Measurements from ENCODE around the gene CEACAM4.

CEACAM4 gene

DNA sequence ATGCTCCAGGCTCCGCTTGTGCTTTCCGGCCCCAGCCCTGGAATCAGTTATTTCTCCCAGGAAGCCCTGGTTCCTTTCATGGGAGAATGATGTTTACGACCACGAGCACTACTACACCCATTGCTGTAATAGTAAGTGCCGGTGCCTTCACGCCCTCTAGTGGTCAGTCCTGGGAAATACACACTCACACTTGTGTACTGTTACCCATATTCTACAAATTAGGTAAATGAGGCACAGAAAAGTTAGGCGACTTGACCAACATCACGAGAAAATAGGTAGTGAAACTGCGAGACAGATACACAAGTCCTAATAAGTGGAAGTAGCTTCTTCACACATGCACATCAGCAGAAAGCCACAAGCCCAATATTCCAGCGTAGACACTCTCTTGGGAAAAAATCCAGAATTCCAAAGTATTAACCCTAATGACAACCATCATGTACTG, 29.3 kb downstream of the CEACAM4 start:
- TF ChIP-seq, protein P1, sequence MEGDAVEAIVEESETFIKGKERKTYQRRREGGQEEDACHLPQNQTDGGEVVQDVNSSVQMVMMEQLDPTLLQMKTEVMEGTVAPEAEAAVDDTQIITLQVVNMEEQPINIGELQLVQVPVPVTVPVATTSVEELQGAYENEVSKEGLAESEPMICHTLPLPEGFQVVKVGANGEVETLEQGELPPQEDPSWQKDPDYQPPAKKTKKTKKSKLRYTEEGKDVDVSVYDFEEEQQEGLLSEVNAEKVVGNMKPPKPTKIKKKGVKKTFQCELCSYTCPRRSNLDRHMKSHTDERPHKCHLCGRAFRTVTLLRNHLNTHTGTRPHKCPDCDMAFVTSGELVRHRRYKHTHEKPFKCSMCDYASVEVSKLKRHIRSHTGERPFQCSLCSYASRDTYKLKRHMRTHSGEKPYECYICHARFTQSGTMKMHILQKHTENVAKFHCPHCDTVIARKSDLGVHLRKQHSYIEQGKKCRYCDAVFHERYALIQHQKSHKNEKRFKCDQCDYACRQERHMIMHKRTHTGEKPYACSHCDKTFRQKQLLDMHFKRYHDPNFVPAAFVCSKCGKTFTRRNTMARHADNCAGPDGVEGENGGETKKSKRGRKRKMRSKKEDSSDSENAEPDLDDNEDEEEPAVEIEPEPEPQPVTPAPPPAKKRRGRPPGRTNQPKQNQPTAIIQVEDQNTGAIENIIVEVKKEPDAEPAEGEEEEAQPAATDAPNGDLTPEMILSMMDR (IDR thresholded peaks at IDR 0.05): peak; percentile 96

DNA sequence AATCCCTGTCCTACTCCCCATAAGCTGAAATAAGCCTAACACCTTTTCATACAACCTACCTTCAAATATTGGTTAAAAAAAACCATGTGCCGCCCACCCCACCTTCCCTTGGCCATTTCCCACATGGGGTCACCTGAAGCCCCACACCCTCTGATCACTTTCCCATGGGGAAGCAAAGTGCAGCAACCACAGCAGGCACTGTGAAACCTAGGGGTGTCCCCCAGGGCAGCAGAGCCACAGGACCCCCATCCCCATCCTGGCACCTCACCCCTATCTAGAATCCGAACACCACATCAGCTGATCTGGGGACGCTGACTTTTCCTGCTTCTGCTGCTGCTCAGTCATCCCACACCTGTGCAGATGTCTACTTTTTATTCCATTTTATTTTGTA, 31.0 kb downstream of the CEACAM4 start:
- Histone ChIP-seq H3K4me3 (ENCODE audit: low read depth in 1 of 2, low read length in 1 of 2) (no peak overlapping the region), H3K36me3 (no peaks in the 10 kb centered on the region), H3K27ac (no peak overlapping the region), H3K9me3 (no peaks in the 10 kb centered on the region), H3K4me1 (ENCODE audit: control insufficient read depth in 1 of 2, insufficient read depth in 1 of 2, low read depth in 1 of 2, low read length in 1 of 2) (peaks cover 60 to 63% of the 10 kb centered on the region in 2 experiments), H3K27me3 (no peaks in the 10 kb centered on the region)
- TF ChIP-seq, protein P1 (IDR thresholded peaks at IDR 0.05): no peak

More for the DNA sequence above, 29.3 kb downstream of the CEACAM4 start:
- Histone ChIP-seq H3K36me3 (no peaks in the 10 kb centered on the region), H3K27ac (no peak overlapping the region), H3K4me3 (ENCODE audit: low read depth in 1 of 2, low read length in 1 of 2) (peak overlapping the region in 1 of 2 experiments; percentile 19), H3K9me3 (no peaks in the 10 kb centered on the region), H3K27me3 (no peaks in the 10 kb centered on the region), H3K4me1 (ENCODE audit: control insufficient read depth in 1 of 2, insufficient read depth in 1 of 2, low read depth in 1 of 2, low read length in 1 of 2) (peaks cover 42 to 45% of the 10 kb centered on the region in 2 experiments)

DNA sequence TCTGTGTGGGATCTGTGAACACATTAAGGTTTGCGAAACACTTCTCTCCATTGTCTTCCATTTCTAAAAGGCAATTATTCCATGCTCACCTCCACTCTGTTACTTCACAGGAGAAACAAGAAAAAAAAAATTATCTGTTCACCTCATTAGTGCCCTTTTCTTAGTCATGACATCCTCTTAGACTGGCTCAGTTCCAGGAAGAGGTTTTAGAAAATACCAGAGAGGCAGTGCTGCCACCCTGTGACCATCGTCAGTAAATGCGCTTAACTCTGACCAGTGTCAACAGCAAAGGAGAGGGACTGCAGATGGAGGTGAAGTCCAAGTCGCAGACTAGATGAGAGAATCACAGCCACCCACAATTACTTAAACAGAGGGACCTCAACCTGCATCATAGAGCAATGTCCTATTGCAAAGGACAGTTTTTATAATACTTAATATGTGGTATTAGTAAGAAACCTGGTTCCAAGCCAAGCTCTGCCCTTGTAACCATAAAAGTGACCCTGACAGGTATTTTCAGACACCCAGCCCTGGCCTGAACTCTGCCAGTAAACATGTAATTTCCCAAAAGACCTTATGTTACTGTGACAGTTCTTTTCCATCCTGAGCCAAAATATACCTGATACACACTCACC, 31.5 kb downstream of the CEACAM4 start:
- H3K4me1 ChIP-seq (ENCODE audit: control insufficient read depth in 1 of 2, insufficient read depth in 1 of 2, low read depth in 1 of 2, low read length in 1 of 2): peaks cover 65 to 68% of the 10 kb centered on the region in 2 experiments
- TF ChIP-seq, protein P1 (IDR thresholded peaks at IDR 0.05): peak; percentile 88
- H3K27me3 ChIP-seq: no peaks in the 10 kb centered on the region
- peak overlapping the region in 1 of 2 experiments; percentile 9 for H3K4me3 ChIP-seq (ENCODE audit: low read depth in 1 of 2, low read length in 1 of 2)
- H3K9me3 ChIP-seq: no peaks in the 10 kb centered on the region
- H3K27ac ChIP-seq: peak overlapping the region; percentile 78
- no peaks in the 10 kb centered on the region for H3K36me3 ChIP-seq

DNA sequence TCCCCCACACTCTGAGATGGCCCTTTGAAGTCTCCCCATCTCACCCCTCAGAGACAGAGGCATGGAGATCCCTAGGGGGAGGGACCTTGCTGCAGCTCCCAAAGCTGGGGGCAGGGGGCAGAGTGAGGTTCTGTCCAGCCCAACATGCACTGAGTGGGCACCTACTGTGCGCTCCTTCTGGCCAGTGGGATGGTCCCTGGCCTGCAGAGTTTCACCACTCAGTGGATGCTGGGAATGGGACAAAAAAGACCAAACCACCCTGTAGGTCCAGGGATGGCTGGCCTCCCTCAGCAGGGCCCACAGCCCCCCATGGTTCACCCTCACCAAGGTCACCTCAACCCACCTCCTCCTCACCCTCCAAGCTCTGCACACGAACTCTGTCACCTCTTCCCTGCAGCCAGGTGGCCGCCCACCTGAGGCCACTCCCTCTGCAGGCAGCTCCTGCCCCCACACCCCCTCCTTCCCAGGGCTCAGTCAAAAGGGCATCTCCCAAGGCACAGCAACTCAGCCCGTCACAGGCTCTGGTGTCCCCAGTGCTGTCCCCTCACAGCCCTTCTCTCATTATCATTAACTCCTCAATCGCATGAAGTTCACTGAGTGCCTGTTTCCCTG, 34.8 kb downstream of the CEACAM4 start:
- H3K9me3 ChIP-seq: no peaks in the 10 kb centered on the region
- H3K27ac ChIP-seq: peak overlapping the region; percentile 16
- H3K27me3 ChIP-seq: no peaks in the 10 kb centered on the region
- H3K36me3 ChIP-seq: peaks cover 22% of the 10 kb centered on the region
- H3K4me3 ChIP-seq (ENCODE audit: low read depth in 1 of 2, low read length in 1 of 2): no peak overlapping the region
- TF ChIP-seq, protein P1 (IDR thresholded peaks at IDR 0.05): no peak
- H3K4me1 ChIP-seq (ENCODE audit: control insufficient read depth in 1 of 2, insufficient read depth in 1 of 2, low read depth in 1 of 2, low read length in 1 of 2): peaks cover 75 to 78% of the 10 kb centered on the region in 2 experiments

DNA sequence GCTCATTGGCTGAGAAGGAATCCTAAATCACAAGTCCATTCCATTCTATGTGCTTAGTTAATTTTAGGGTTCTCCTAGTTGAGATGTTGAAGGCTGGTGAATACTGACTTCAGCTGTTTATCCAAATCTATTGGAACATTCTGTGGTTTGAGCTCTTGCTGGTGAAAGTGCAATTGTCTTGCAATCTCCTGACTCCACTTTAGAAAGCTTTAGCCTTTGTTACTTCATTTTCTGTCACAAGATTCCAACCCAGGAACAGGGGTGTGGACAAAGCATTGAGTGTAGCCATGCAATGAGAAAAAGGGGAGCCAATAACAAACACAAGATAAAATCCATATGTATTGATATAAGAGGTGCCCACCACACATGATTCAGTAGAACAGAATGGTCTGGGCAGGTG, 35.9 kb downstream of the CEACAM4 start:
- H3K27ac ChIP-seq: peak overlapping the region; percentile 77

More for the DNA sequence above, 35.9 kb downstream of the CEACAM4 start:
- H3K9me3 ChIP-seq: no peaks in the 10 kb centered on the region
- no peaks in the 10 kb centered on the region for H3K27me3 ChIP-seq
- H3K4me3 ChIP-seq (ENCODE audit: low read depth in 1 of 2, low read length in 1 of 2): no peak overlapping the region
- H3K36me3 ChIP-seq: peaks cover 33% of the 10 kb centered on the region
- peaks cover 71 to 75% of the 10 kb centered on the region in 2 experiments for H3K4me1 ChIP-seq (ENCODE audit: control insufficient read depth in 1 of 2, insufficient read depth in 1 of 2, low read depth in 1 of 2, low read length in 1 of 2)
- TF ChIP-seq, protein P1 (IDR thresholded peaks at IDR 0.05): no peak
